CD4-positive, alpha-beta T cell treated with Interleukin-6 for 4 hours (primary cell): ENCODE results near the gene CRADD.
"Not testable (repeated sequence)": the region's sequence is repeated elsewhere in the genome, so short reads cannot be mapped to it uniquely, and the experiment has no call there.

ENCODE experiments used
- DNase-seq: peaks from one replicate; pipeline ENCODE4 v3.0.0-alpha.2; 2020; ENCODE audit warnings: mixed read lengths

Gene CRADD

DNA sequence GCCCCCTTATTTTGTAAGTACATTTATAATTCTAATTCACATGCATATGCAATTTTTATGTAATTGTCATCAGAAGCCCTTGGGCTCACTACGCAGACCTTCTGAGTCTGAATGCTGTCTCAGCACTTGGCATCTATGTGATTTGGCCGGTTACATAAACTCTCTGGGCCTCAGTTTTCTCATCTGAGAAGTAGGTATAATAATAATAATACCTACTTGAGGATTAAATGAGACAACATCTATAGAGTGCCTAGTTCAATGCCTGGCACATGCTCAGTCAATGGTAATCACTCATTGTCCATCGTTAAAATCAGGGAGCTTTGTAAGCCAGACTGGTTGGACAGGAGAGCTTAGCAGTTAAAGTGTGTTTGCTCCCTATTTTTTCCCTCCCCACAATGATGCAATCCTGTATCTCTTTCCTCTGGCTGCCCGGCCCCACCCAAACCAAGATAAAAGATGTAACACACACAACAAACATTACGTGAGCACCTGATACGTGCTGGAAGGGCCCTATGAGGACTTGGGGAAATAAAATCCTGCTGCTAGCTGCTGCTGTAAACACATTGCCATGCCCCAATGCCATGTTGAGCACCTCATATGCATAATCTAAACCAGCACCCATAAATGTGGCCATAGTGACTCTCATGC, 235.0 kb downstream of the CRADD start:
- no peak for DNase-seq

DNA sequence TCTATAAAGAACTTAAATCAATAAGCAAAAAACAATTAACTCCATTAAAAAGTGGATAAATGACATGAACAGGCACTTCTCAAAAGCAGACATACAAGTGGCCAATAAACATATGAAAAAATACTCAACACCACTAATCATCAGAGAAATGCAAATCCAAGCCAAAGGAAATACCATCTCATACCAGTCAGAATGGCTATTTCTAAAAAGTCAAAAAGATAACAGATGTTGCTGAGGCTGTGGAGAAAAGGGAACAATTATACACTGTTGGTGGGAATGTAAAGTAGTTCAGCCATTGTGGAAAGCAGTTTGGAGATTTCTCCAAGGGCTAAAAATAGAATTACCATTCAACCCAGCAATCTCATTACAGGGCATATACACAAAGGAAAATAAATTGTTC, 236.7 kb downstream of the CRADD start:
- no peak for DNase-seq

DNA sequence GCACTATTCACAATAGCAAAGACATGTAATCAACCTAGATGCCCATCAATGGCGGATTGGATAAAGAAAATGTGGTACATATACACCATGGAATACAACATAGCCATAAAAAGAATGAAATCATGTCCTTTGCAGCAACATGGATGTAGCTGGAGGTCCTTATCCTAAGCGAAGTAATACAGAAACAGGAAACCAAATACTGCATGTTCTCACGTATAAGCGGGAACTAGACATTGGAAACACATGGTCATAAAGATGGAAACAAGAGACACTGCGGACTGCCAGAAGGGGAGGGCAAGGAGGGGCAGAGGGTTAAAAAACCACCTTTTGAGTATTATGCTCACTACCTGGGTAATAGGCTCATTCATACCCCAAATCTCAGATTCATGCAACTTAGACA, 237.1 kb downstream of the CRADD start:
- no peak for DNase-seq

DNA sequence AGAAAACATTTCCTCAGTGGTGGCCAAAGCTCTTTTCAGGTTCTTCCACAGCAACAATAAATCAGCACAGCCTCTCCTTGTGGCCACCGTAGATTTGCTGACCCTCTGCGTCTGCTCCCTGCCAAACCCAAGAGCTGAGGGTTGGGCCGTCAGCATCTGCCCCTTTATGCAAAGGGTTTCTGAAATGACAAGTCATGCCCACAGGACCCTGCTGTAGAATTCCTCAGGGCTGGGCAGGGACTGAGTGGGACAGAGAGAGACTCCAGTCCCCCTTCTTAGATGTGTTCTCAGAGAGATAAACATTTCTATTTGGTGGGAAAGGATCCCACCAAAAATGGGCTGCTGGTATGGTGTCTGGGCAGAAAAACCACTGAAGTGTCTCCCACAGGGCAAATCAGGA, 238.2 kb downstream of the CRADD start:
- DNase-seq, result no peak

DNA sequence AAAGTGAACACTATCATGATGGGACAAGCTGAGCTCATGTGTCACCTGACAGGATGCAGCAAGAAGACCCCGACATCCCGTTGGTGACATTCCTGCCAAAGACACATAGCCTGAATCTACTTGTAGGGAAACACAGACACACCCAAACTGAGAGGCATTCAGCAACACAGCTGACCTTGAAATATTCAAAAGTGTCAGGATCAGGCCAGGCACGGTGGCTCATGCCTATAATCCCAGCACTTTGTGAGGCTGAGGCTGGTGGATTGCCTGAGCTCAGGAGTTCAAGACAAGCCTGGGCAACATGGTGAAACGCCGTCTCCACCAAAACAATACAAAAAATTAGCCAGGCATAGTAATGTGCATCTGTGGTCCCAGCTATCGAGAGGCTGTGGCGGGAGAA, 239.2 kb downstream of the CRADD start:
- no peak for DNase-seq

DNA sequence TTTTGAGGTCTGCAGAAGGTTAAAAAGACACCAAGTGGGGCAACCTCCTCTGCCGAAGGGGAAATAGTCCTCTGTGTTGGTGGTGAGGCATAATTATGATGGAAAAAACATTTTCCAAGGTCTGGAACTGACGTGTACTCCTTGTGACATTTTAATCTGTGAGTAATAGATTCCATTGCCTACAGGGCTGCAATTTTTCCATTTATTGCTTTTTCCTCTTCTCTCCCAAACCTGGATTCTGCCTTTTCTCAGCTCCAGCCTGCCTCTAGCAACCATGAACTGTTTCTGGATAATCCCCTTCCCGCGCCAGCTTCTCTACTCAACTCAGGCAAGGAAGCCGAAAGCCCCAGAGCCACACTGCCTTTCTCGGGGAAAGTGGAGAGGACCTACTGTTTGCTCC, 241.1 kb downstream of the CRADD start:
- no peak for DNase-seq

DNA sequence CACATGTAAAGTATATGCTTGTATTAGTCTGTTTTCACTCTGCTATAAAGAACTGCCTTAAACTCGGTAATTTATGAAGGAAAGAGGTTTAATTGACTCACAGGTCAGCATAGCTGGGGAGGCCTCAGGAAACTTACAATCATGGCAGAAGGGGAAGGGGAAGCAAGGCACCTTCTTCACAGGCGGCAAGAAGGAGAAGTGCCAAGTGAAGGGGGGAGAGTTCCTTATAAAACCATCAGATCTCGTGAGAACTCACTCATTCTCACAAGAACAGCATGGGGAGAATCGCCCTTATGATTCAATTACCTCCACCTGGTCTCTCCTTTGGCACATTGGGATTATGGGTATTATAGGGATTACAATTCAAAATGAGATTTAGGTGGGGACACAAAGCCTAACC, 241.7 kb downstream of the CRADD start:
- no peak for DNase-seq

DNA sequence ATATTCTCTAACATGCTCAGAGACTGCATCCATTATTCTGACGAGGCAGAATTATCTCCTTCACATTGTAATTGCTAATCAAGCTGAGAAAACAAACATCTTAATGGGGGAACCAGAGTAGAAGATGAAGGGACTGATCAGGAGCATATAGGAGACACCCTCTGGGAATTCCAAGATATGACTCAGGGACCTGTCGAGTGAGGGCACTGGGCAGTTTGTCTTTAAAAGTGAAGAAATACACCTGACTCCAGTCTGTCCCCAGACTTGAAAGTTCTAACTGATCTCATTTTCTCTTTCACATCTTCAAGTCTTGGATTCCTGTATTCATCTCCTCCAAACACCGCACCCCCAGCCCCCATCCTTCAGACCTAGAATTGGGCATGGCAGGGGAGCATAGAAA, 244.3 kb downstream of the CRADD start:
- no peak for DNase-seq

DNA sequence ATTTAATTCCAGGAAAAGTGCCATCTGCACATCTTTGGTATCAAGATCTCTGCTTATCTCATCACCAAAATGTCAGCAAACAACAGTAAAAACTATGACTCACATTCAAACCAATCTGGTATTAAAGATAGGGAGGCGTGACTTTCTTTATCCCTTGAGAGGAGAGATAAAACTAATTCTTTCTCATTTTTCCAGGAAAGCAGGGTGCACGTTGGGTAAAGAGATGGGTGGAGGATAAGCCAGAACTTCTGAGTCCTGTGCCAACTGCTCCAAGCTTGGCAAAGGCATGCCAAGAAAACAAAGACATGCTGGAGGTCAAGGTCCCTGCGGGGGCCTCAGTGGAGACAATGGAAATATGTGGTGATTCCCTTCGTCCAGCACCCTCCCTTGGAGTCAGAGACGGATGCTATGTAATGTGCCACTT, 245.4 kb downstream of the CRADD start:
- DNase-seq, result no peak

DNA sequence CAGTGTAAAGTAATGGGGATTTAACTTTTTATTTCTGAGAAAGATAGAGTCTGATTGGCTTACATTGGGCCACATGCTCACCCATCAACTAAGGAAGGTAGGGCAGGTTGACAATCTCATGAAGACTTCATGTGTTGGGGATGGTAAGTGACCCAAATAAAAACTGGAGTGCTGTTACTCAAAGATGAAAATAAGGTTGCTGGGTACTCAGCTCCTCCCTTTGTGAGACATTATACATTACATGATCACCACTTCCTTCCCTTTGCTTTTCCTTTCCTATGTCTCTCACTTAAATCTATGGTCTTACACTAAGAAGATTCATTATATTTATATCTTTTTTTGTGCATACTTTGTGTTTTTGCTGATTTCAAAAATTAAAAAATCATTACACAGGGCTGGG, 247.2 kb downstream of the CRADD start:
- no peak for DNase-seq

DNA sequence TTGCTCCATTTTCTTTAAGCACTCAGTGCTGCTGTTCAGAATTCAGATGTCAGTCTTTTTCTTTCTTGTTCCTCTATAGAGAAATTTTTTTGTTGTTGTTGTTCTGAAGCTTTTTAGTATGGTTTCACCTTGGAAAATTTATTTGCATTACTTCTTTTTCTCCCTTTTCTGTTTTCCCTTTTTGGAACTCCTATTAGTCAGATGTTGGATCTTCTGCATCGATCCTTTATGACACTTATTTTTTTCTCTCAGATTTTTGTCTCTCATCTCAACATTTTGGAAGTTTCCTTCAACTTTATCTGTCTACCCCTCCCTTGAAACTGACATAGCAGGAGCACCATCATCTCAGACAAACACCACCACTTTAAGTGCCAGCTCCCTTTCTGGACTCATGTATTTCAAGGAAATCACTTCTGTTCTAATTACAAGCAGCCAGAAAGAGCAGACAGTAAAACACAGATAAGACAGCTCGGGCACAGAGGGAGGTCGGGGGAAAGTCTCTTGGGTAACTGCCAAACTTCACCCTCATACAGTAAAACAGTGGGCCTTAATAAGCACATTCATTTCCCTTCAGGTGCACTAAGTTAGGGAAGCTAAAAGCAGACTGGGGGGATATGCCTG, 248.5 kb downstream of the CRADD start:
- DNase-seq, result no peak

DNA sequence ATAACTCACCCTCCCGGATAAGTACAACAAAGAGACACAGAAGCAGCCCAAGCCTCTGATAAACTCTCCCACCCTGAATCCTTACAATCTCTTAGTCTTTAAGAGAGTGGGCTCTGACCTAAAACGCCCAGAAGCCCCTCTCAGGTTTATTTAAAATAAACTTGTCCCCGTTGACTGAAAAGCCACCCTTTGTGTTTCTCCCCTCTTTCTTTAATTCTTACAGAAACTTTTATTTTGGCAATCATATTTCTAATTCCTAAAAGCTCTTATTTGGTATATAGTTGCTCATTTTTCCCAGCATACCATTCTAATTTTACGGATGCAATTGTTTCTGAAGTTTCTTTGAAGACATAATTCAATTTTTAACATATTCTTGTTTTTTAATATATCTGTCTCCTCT, 249.1 kb downstream of the CRADD start:
- no peak for DNase-seq

DNA sequence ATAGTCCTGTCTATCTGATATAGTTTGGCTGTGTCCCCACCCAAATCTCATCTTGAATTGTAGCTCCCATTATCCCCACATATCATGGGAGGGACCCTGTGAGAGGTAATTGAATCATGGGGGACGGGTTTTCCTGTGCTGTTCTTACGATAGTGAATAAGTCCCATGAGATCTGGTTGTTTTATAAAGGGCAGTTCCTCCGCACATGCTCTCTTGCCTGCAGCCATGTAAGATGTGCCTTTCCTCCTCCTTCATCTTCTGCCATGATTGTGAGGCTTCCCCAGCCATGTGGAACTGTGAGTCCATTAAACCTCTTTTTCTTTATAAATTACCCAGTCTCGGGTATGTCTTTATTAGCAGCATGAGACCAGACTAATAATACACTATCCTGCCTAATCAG, 251.9 kb downstream of the CRADD start:
- DNase-seq, result not testable (repeated sequence)

DNA sequence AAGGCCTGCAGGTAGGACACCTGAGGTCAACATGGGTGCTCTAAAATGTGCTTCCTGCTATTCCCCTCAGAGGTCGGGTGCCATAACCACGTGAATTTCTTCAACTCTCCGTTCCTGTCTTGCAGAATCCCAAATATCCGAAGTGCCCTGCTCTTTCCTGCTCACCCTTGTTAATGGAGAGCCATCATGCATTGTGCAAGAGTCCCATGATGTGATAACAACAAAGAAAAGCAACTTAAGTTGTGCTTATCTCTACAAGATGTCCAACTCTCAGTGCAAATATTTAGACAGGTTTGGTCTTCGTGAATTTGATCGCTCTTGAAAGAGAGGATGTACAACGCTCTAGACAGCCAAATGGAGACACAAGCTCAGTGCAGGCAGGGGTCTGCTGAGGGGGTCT, 260.6 kb downstream of the CRADD start:
- DNase-seq, result no peak

DNA sequence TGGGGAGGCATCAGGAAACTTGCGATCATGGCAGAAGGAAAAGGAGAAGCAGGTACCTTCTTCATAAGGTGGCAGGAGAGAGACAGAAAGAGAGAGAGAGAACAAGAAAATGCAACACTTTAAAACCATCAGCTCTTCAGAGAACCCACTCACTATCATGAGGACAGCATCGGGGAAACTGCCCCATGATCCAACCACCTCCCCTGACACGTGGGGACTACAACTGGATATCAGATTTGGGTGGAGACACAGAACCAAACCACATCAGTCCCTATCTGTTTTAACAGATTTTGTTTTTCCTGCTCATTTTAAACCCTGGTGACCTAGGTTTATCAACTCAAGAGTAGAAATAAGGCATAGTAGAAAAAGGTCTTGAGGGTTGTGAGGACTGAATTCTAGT, 261.1 kb downstream of the CRADD start:
- DNase-seq, result no peak

DNA sequence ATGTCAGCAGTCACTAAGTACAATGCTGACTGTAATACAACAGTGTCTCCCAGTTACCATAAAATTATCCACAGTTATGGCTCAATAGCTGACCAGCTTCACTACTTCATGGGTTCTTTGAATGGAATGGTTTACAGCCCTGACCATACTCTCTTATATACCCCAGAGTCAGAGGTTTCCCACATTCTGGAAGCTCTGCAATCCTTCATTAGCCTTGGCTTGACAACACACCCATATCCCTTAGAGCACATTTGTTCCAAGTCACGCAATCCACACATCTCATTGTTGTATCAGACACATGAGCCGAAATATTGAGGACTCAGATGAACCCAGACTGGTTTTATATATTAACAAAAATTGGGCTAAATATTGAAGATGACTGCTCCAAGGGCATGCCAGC, 261.8 kb downstream of the CRADD start:
- DNase-seq, result no peak

DNA sequence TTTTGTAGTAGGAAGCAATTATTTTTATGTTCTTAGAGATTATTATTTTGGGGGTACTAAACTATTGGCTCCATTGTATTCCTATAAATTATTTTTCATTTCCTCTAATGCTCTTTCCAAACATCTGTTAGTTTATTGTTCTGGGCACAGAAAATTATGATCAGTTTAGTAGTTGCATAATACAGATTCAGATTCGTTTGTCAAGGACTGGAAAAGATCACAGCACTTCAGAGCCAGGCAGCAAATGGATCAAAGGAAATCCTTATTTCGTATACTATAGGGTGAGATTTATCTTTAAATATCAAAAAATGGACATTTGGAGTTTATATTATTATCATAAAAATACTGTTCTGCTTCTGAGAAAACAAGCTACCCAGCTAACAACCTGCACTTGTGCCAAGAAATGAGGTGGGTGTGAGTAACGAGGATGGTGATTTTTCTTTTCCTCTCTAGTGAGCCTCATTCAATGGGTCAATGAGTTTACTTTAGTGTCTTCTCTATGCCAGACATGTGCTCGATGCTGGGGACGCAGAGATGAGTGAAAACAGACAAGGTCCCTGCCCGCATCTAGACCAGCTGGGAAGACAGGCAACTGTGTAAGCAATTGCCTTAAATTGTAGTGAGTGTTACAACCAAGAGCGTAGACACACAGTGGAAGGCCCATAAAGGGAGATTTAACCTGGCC, 262.6 kb downstream of the CRADD start:
- DNase-seq, result no peak

DNA sequence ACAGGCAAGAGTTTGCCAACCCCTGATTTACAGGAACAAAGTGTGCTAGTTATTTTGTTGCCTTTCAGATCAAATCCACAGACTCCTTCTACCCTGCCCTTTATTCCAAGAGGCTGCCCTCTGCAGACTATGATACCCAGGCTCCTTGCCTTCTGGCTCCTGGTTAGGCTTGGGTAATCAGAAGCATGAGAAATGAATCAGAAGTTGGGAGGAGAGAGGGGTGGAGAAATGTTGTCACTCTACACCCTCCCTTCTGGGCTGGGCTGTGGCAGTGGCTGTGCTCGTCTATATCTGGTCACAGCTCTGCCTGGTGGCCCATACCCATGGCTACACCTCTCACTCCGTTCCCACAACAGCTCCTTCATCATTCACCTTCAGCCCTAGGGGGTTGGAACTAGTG, 266.6 kb downstream of the CRADD start:
- DNase-seq, result no peak

DNA sequence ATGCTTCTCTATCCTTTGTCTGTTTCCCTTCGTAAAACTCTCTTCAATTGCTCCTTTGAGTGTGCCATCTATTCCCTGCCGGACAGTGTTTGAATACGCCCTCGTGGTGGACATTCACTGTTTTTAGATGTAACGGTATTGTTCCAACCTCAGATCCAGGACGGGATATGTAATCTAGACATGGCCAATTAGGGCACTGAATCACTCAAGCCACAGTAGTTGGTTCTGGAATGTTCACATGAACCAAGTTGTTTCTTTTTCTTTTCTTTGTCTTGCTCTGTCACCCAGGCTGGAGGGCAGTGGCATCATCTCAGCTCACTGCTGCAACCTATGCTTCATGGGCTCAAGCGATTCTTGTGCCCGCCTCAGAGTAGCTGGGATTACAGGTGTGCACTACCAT, 267.0 kb downstream of the CRADD start:
- no peak for DNase-seq
